BLaER1 (cell line): ENCODE data around the gene ANO10.

Source experiments
- H3K27ac ChIP-seq: shearing (Covaris generic); formaldehyde crosslinking; 2 replicates; pipeline ENCODE4 v1.8.1; 2022
- H3K27me3 ChIP-seq: shearing (Covaris generic); formaldehyde crosslinking; 2 replicates; pipeline ENCODE4 v1.8.1; 2022
- H3K36me3 ChIP-seq: shearing (Covaris generic); formaldehyde crosslinking; 2 replicates; pipeline ENCODE4 v1.8.1; 2022
- H3K4me1 ChIP-seq: shearing (Covaris generic); formaldehyde crosslinking; 2 replicates; pipeline ENCODE4 v1.8.1; 2022
- H3K4me2 ChIP-seq: shearing (Covaris generic); formaldehyde crosslinking; 2 replicates; pipeline ENCODE4 v1.8.1; 2022
- H3K4me3 ChIP-seq: shearing (Covaris generic); formaldehyde crosslinking; 2 replicates; pipeline ENCODE4 v1.8.1; 2022
- H3K9ac ChIP-seq: shearing (Covaris generic); formaldehyde crosslinking; 2 replicates; pipeline ENCODE4 v1.8.1; 2022
- H3K9me3 ChIP-seq: shearing (Covaris generic); formaldehyde crosslinking; 2 replicates; pipeline ENCODE4 v1.8.1; 2022
- H4K20me1 ChIP-seq: shearing (Covaris generic); formaldehyde crosslinking; 2 replicates; pipeline ENCODE4 v1.8.1; 2022
- Cebpa-rat ChIP-seq: shearing (Covaris generic); IDR thresholded peaks from 2 replicates; pipeline ENCODE4 v1.8.1; 2022

Gene ANO10

GRCh38 chr3:43629741-43630140 is 7.9 kb upstream of the ANO10 start:
- H3K27ac ChIP-seq: no peak overlapping the region
- TF ChIP-seq Cebpa-rat: no peak
- H3K27me3 ChIP-seq: no peaks in the 10 kb centered on the region
- no peak overlapping the region for H3K4me3 ChIP-seq
- H4K20me1 ChIP-seq: no peaks in the 10 kb centered on the region
- H3K9ac ChIP-seq: no peak overlapping the region
- peaks cover 14% of the 10 kb centered on the region for H3K9me3 ChIP-seq
- no peaks in the 10 kb centered on the region for H3K4me1 ChIP-seq
- no peak overlapping the region for H3K4me2 ChIP-seq
- no peaks in the 10 kb centered on the region for H3K36me3 ChIP-seq

- no peaks in the 10 kb centered on the region for H3K27me3 ChIP-seq
- no peak for TF ChIP-seq Cebpa-rat
- H3K27ac ChIP-seq: no peak overlapping the region
- H3K4me2 ChIP-seq: no peak overlapping the region
- H4K20me1 ChIP-seq: no peaks in the 10 kb centered on the region
- H3K36me3 ChIP-seq: no peaks in the 10 kb centered on the region
- H3K4me1 ChIP-seq: no peaks in the 10 kb centered on the region
- no peak overlapping the region for H3K9ac ChIP-seq
- peaks cover 14% of the 10 kb centered on the region for H3K9me3 ChIP-seq
- H3K4me3 ChIP-seq: no peak overlapping the region
Observed at GRCh38 chr3:43629257-43629656, 7.4 kb upstream of the ANO10 start.

GRCh38 chr3:43627360-43627759 is 5.5 kb upstream of the ANO10 start:
- H3K4me2 ChIP-seq: no peak overlapping the region
- H3K9ac ChIP-seq: no peak overlapping the region
- no peaks in the 10 kb centered on the region for H4K20me1 ChIP-seq
- H3K36me3 ChIP-seq: no peaks in the 10 kb centered on the region
- H3K27me3 ChIP-seq: no peaks in the 10 kb centered on the region
- H3K4me3 ChIP-seq: no peak overlapping the region
- H3K27ac ChIP-seq: no peak overlapping the region
- peaks cover 7% of the 10 kb centered on the region for H3K4me1 ChIP-seq
- no peak for TF ChIP-seq Cebpa-rat
- peaks cover 8% of the 10 kb centered on the region; the same call in 1 of the 2 replicates for H3K9me3 ChIP-seq

GRCh38 chr3:43624619-43625305 is 3.0 kb upstream of the ANO10 start:
- Histone ChIP-seq H3K4me2 (no peak overlapping the region), H4K20me1 (no peaks in the 10 kb centered on the region), H3K27ac (no peak overlapping the region), H3K9ac (no peak overlapping the region), H3K27me3 (no peaks in the 10 kb centered on the region), H3K4me3 (no peak overlapping the region), H3K4me1 (peaks cover 19% of the 10 kb centered on the region), H3K9me3 (peaks cover 8% of the 10 kb centered on the region; the same call in 1 of the 2 replicates), H3K36me3 (no peaks in the 10 kb centered on the region)
- TF ChIP-seq Cebpa-rat: no peak

GRCh38 chr3:43620831-43621655 is 768 bp downstream of the ANO10 start:
- H4K20me1 ChIP-seq: no peaks in the 10 kb centered on the region
- H3K4me2 ChIP-seq: peak overlapping the region; percentile 94
- peaks cover 25% of the 10 kb centered on the region for H3K4me1 ChIP-seq
- TF ChIP-seq Cebpa-rat: no peak
- no peaks in the 10 kb centered on the region for H3K9me3 ChIP-seq
- peak overlapping the region; percentile 68; the same call in 1 of the 2 replicates for H3K27ac ChIP-seq
- peak overlapping the region; percentile 90 for H3K4me3 ChIP-seq
- no peaks in the 10 kb centered on the region for H3K27me3 ChIP-seq
- H3K36me3 ChIP-seq: no peaks in the 10 kb centered on the region; the same call in 1 of the 2 replicates
- H3K9ac ChIP-seq: peak overlapping the region; percentile 85

GRCh38 chr3:43619588-43619987 is 2.2 kb downstream of the ANO10 start:
- Histone ChIP-seq H3K9ac (no peak overlapping the region), H3K27ac (no peak overlapping the region), H3K4me3 (no peak overlapping the region), H4K20me1 (no peaks in the 10 kb centered on the region), H3K4me2 (no peak overlapping the region), H3K36me3 (no peaks in the 10 kb centered on the region; the same call in 1 of the 2 replicates), H3K4me1 (peaks cover 25% of the 10 kb centered on the region), H3K9me3 (no peaks in the 10 kb centered on the region), H3K27me3 (no peaks in the 10 kb centered on the region)
- no peak for TF ChIP-seq Cebpa-rat

GRCh38 chr3:43618142-43618541 is 3.7 kb downstream of the ANO10 start:
- no peak for TF ChIP-seq Cebpa-rat
- Histone ChIP-seq H3K9me3 (no peaks in the 10 kb centered on the region), H3K4me1 (peaks cover 25% of the 10 kb centered on the region), H4K20me1 (no peaks in the 10 kb centered on the region), H3K4me2 (no peak overlapping the region), H3K27ac (no peak overlapping the region), H3K27me3 (no peaks in the 10 kb centered on the region), H3K9ac (no peak overlapping the region), H3K4me3 (no peak overlapping the region), H3K36me3 (no peaks in the 10 kb centered on the region; the same call in 1 of the 2 replicates)

GRCh38 chr3:43616034-43616433 is 5.8 kb downstream of the ANO10 start:
- no peak overlapping the region for H3K9ac ChIP-seq
- H3K4me1 ChIP-seq: peaks cover 14% of the 10 kb centered on the region
- H3K27me3 ChIP-seq: no peaks in the 10 kb centered on the region
- H3K4me2 ChIP-seq: no peak overlapping the region
- H4K20me1 ChIP-seq: no peaks in the 10 kb centered on the region
- no peak for TF ChIP-seq Cebpa-rat
- H3K9me3 ChIP-seq: no peaks in the 10 kb centered on the region
- no peaks in the 10 kb centered on the region; the same call in 1 of the 2 replicates for H3K36me3 ChIP-seq
- no peak overlapping the region for H3K4me3 ChIP-seq
- H3K27ac ChIP-seq: no peak overlapping the region

- Histone ChIP-seq H3K4me3 (no peak overlapping the region), H4K20me1 (no peaks in the 10 kb centered on the region), H3K9ac (no peak overlapping the region), H3K27me3 (no peaks in the 10 kb centered on the region), H3K4me2 (no peak overlapping the region), H3K27ac (no peak overlapping the region), H3K36me3 (no peaks in the 10 kb centered on the region; the same call in 1 of the 2 replicates), H3K9me3 (no peaks in the 10 kb centered on the region), H3K4me1 (peaks cover 6% of the 10 kb centered on the region)
- no peak for TF ChIP-seq Cebpa-rat
Observed at GRCh38 chr3:43615133-43615532, 6.7 kb downstream of the ANO10 start.

GRCh38 chr3:43613976-43614375 is 7.8 kb downstream of the ANO10 start:
- H3K9ac ChIP-seq: no peak overlapping the region

More at GRCh38 chr3:43613976-43614375, 7.8 kb downstream of the ANO10 start:
- Histone ChIP-seq H3K36me3 (no peaks in the 10 kb centered on the region; the same call in 1 of the 2 replicates), H3K4me2 (no peak overlapping the region), H3K27ac (no peak overlapping the region), H4K20me1 (no peaks in the 10 kb centered on the region), H3K27me3 (no peaks in the 10 kb centered on the region), H3K4me1 (peaks cover 6% of the 10 kb centered on the region), H3K9me3 (no peaks in the 10 kb centered on the region), H3K4me3 (no peak overlapping the region)
- no peak for TF ChIP-seq Cebpa-rat
